Activated CD4-positive, alpha-beta T cell treated with anti-CD3 and anti-CD28 coated beads, Interleukin-2, Interleukin-4, amounts not matched to agents 100 ng/mL and 50 ng/mL, durations not matched to agents 16 hours and 8 hours (primary cell): ENCODE results near the gene ID4.

ENCODE experiments used
- DNase-seq: peaks from one replicate; pipeline ENCODE4 v3.0.0-alpha.2; 2020; ENCODE audit warnings: low spot score

ID4 gene

GRCh38 chr6:19836799-19837510 is at the start of gene ID4:
ID4 (plus strand) TSS chr6:19837370; CDS start chr6:19837755, 385 bp downstream.
- no peak for DNase-seq

GRCh38 chr6:19788686-19789085 is 48.5 kb upstream of the ID4 start:
- DNase-seq: no peak

GRCh38 chr6:19789100-19789803 is 47.9 kb upstream of the ID4 start:
- no peak for DNase-seq

GRCh38 chr6:19791267-19791666 is 45.9 kb upstream of the ID4 start:
- DNase-seq: no peak

GRCh38 chr6:19795211-19795610 is 42.0 kb upstream of the ID4 start:
- DNase-seq: no peak

GRCh38 chr6:19796452-19796851 is 40.7 kb upstream of the ID4 start:
- DNase-seq: no peak

GRCh38 chr6:19798362-19798761 is 38.8 kb upstream of the ID4 start:
- no peak for DNase-seq

- DNase-seq: no peak
These were observed 34.5 kb upstream of the ID4 start for GRCh38 chr6:19802656-19803055.

GRCh38 chr6:19803331-19804204 is 33.6 kb upstream of the ID4 start:
- no peak for DNase-seq

GRCh38 chr6:19804205-19805128 is 32.7 kb upstream of the ID4 start:
- DNase-seq: peak; percentile 70

- DNase-seq: no peak
These were observed 32.1 kb upstream of the ID4 start for GRCh38 chr6:19805129-19805481.

- no peak for DNase-seq
These were observed 30.2 kb upstream of the ID4 start for GRCh38 chr6:19806971-19807396.

- DNase-seq: no peak
These were observed 25.6 kb upstream of the ID4 start for GRCh38 chr6:19811397-19812079.

- DNase-seq: no peak
These were observed 24.6 kb upstream of the ID4 start for GRCh38 chr6:19812512-19813119.

GRCh38 chr6:19818805-19819204 is 18.4 kb upstream of the ID4 start:
- DNase-seq: no peak

- DNase-seq: no peak
These were observed 12.9 kb upstream of the ID4 start for GRCh38 chr6:19824058-19824807.

GRCh38 chr6:19827247-19827646 is 9.9 kb upstream of the ID4 start:
- DNase-seq: no peak

- no peak for DNase-seq
These were observed 9.3 kb upstream of the ID4 start for GRCh38 chr6:19827903-19828302.

GRCh38 chr6:19830171-19830570 is 7.0 kb upstream of the ID4 start:
- DNase-seq: no peak

GRCh38 chr6:19831358-19831757 is 5.8 kb upstream of the ID4 start:
- DNase-seq: no peak
